ENCODE results near the gene HOXA10.

HOXA10 gene
- 0.19 to 1.6 (median 0.88) reads per million in 4 experiments for total RNA-seq

GRCh38 chr7:27173956-27174873 is at the start of gene HOXA10:
Gene HOXA10 (minus strand): TSS chr7:27174320. CDS start chr7:27174306, 14 bp downstream.
- no peak for DNase-seq

GRCh38 chr7:27221201-27221797 is 47.2 kb upstream of the HOXA10 start:
- no peak for DNase-seq

DNA sequence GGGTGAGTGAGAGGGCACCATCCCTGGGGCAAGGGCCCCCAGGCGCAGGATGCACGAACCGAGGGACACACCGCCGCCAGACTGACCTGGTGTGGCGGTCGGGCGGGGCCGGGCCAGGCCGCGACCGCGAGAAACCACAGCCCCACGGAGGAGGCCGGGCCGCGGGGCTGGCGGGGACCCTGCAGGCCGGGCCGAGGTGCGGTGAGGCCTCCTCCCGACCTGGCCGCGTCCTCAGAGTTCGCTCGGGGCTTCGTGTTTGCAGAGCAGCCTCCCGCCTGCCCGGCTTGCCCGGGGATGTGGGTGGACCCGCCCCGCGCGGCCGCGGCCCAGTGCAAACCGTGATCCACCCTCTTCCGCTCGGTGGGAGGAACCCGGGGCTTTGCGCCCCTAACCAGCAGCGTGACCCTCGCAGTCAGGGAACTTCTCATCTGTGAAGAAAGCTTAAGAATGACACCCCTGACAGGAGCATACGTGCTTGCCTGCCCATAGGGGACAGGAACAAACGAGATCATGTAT is 46.4 kb upstream of the HOXA10 start:
- DNase-seq = no peak

- DNase-seq = no peak
These were observed 45.7 kb upstream of the HOXA10 start for GRCh38 chr7:27219821-27220220.

DNA sequence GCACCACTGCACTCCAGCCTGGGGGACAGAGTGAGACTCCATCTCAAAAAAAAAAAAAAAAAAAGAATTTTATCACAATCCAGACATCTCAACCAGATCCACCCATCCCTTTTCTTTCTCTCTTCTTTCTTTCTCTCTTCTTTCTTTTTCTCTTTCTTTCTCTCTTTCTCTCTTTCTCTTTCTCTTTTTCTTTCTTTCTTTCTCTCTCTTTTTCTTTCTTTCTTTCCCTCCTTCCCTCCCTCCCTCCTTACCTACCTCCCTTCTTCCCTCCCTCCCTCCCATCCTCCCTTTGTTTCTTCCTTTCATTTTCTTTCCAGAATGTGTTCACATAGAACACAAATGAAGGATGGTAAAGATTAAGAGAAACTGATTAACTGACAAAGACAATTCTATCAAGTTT is 43.8 kb upstream of the HOXA10 start:
- DNase-seq = no peak

GRCh38 chr7:27215356-27215755 is 41.2 kb upstream of the HOXA10 start:
- DNase-seq = no peak

DNA sequence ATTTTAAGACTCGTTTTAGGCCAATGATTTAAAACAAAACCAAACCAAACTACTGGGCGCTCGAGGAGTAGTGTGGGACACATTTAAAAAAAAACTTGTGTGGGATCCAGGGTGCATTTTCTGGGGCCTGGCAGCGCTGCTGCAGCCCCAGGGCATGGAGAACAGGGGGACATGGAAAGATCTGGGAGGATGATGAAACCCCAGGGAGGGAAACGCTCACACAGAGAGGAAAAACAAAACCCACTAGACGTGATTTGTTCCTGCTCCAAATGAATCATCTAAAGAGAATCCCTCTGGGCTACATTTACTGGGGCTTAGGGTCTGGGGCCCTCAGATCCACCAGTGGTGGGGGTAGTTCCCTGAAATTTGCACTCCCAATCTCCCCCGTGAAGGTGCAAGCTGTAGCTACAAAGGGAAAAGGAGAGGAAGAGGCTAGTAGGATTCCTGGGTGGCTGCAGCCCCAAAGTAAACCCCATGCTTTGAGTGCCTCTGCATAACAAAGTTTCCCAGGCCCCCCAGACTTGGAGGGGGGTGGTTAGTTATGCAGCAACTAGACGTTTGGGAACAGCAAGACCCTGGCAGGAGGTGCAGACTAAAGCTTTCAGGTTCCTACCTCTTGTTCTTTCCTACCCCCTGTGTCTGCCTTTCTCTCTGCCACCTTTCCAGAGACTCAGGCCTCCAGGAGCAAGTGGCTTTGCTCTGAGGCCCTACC is 40.3 kb upstream of the HOXA10 start:
- no peak for DNase-seq

- no peak for DNase-seq
These were observed 39.5 kb upstream of the HOXA10 start for GRCh38 chr7:27213433-27214238.

- no peak for DNase-seq
These were observed 38.6 kb upstream of the HOXA10 start for GRCh38 chr7:27212497-27213432.

DNA sequence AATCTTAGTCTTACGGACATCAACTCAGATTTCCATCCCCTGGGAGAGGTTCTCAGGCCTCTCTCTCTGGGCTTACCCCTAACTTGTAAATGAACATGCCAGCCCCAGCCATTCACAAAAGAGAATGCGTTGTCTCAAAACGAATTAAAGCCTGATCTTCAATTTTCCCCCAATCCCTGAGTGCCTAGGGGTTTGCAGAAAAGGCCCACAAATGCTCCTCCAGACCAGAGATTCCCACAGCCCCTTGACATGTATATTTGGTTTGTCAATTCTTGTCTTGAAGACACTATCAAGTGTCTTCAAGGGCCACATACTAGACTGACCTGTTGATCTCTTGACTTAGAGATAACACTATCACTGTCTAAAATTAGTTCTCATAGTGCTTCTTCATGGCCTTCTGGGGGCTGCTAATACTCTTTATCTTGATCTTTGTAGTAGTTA is 37.7 kb upstream of the HOXA10 start:
- no peak for DNase-seq

DNA sequence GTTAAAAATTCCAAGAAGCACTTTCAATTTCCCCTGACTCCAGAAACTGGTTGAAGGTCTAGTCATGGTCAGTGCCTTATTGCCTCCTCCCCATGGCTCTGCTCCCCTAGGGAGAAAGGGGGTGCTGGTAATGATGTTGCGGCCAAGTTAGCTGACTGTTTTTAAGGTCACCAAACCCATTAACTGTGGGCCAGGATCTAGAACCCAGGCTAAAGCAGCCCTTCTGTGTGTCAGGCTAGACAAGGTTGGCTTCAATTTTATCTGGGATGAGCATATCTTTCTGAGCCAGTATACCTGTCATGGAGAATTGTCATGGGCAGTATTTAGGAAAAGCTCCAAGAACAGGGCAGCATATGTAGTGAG is 36.9 kb upstream of the HOXA10 start:
- no peak for DNase-seq

GRCh38 chr7:27210441-27211083 is 36.4 kb upstream of the HOXA10 start:
- DNase-seq = no peak

DNA sequence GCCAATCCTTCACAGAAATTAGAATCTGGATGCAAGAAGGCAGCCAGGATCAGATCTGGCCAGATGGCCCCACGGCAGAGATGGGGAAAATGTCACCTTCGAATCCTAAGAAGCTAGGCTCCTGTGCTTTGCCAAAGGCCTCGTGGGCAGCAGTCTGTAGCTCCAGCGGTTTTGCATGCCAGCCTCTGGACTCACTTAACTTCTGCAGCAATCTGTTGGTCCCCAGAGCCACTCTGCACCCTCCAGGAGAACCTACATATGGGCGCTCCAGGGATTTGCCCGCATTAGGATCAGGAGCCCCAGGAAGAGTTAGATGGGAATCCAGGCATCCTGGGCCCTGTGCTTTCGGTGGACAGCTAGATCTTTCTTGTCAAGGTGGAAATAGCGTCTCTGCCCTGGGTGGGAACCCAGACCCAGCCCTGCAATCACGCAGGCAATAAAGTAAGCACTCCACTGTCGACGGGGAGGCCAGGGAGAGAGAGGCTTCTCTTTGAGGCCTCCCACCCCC is 35.9 kb upstream of the HOXA10 start:
- no peak for DNase-seq

DNA sequence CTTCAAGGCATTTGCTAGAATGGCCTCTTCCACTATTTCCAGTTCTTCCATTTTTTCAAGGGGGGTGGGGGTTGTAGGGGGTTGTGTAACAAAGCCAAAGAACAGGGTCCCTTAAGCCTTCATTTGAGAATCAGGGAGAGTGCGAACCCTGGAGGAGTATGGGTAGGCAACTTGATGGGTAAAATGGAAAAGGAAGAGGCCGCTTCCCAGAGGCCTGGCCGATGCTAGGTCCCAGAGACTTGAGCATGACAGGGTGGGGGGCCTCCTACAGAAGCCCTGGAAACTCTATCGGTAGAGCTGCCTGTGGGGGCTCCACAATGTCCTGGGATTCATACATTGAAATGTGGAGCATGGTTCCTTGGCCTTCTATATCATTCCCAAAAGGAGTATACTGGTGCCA is 34.9 kb upstream of the HOXA10 start:
- no peak for DNase-seq

DNA sequence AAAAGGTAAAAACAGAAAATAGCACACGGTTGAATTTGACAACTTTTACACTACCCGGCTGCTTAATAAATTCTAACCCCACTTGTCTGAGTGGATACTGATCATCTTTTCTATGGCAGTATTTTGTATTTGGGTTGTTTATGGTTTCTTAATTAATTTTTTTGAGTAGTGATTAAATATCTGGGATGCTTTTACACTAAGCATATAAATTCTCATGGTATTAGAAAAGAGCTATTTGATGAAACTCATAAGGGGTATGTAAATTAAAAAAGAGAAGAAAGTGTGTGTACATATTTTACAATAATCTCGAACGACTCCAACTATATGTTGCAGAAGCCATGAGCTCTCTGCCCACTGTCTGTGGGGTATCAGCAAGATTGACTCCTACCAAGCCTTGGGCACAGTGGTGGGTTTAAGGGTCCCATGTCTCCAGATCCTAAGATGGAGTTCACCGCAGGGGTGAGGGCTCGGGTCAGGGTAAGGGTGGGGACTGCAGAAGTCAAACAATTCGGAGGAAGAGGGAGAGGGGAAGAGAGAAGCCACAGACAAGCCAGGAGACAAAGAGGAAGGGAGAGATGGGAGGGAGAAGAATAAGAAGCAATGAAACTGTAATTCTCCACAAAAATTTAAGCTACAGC is 33.3 kb upstream of the HOXA10 start:
- no peak for DNase-seq

DNA sequence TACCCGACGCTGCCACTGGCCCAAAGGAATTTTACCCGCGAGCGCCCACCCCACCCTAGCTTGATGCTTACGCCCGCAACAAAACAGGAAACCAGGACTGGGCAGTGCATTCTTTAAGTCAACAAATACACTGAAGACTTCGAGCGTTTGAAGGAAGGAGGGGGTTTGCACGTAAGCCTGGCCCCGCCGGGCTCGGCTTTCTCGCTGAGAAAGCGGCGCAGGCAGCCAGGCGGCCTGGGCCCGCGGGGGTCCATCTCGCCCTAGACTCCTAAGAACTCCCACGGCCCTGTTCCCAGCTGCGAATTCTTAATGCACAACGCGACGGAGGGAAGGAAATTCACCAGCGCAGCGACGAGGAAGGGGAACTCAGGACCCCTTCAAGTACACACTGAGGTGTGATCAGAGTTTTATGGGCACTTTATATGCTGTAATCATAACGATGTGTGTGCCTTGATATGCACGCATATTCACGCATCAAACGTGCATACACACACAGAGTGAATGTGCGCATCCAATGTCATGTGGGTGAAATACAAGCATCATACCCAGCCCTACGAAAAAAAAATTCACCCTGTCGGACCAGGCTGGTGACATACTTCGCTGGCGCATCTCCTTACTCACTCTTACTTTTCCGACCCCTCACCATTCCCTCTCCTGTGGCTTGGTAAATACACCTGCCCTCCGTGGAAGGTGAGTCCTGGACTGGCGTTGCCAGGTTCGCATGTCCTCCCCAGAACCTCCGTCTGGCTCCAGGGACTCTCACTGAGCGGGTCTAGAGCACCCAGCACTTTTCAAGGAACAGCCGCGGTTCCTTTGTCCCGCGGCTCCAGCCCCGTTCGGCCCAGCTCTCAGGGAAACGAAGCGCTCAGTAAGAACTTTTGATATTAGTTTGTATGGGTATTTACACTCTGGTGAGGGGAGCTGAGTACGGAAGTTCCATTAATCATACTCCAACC is 31.5 kb upstream of the HOXA10 start:
- no peak for DNase-seq

DNA sequence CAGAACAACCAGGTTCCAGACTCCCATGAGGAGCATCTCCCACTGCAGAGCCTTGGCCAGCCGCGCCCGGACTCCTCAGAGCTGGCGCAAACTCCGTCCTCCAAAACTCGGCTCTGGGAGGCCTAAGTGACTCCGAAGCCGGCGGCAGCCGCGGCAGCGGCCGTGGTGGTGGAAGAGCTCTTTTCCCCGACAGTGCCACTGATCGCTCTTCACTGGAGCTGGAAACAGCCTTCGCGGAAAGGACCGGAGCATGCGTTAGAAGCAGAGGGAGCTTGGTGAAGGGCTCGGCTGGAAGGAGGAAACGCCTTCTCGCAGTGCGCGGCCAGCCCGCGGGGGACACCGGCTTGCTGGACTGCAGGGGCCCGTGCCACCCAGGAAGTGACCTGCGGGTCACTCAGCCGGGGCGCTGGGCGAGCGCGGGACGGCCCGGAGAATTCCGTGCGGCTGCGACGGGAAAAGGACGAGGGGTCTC is 30.8 kb upstream of the HOXA10 start:
- DNase-seq = no peak

- no peak for DNase-seq
These were observed 30.0 kb upstream of the HOXA10 start for GRCh38 chr7:27203964-27204594.

Measured in effector CD8-positive, alpha-beta T cell (primary cell).